GM12864 (cell line): ENCODE measurements around the gene ATP2A1.

Source experiments
- DNase-seq: peaks from one replicate; pipeline ENCODE4 v3.0.0-alpha.2; 2011; ENCODE audit warnings: low read depth
- H3K4me3 ChIP-seq: 2 replicates; pipeline ENCODE4 v1.5.1; 2011; ENCODE audit warnings: mild to moderate bottlenecking, low read depth, low read length, control low read depth
- TF ChIP-seq, protein P1 (sequence below): IDR thresholded peaks from 2 replicates; pipeline ENCODE4 v1.5.1; 2011; ENCODE audit warnings: low read depth, mild to moderate bottlenecking, moderate library complexity, low read length, control low read depth, inconsistent platforms; ENCODE audit errors: missing control alignments

The ATP2A1 gene

DNA sequence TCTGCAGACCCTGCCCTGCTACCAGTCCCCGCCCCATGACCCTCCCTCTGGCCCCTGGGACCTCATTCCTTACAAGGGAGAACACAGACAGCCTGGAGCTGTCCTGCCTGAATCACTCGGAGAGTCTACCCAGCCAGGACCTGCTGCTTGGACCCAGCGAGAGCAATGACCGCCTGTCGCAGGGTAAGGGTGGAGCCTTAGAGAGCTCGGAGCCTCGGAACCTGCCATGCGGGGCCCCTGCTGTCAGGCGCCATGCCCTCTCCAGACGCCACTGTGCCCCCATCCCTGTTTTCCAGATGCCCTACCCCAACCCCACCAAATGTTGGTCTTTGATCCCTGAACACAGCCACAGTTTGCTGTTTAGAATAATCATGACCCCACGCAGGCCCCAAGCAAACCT is 9.1 kb upstream of the ATP2A1 start:
- DNase-seq = no peak
- H3K4me3 ChIP-seq = no peak overlapping the region
- TF ChIP-seq, protein P1, sequence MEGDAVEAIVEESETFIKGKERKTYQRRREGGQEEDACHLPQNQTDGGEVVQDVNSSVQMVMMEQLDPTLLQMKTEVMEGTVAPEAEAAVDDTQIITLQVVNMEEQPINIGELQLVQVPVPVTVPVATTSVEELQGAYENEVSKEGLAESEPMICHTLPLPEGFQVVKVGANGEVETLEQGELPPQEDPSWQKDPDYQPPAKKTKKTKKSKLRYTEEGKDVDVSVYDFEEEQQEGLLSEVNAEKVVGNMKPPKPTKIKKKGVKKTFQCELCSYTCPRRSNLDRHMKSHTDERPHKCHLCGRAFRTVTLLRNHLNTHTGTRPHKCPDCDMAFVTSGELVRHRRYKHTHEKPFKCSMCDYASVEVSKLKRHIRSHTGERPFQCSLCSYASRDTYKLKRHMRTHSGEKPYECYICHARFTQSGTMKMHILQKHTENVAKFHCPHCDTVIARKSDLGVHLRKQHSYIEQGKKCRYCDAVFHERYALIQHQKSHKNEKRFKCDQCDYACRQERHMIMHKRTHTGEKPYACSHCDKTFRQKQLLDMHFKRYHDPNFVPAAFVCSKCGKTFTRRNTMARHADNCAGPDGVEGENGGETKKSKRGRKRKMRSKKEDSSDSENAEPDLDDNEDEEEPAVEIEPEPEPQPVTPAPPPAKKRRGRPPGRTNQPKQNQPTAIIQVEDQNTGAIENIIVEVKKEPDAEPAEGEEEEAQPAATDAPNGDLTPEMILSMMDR = no peak

DNA sequence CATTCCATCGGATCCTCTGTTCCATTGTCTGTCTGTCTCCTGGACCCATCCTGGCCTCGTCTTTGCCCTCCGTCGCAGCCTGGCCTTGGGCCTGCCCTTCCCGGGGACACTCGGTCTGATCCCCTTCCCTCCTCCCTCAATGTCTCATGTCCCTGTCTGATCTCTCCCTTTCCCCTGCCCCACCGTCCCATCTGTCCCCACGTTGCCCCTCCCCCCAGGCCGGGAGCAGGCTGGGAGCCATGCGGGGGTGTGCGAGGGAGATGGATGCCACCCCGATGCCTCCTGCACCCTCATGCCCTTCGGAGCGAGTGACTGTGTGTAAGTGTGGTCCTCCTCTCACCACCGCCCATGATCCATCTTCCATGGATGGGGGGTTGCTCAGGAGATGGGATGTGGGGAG is 5.3 kb upstream of the ATP2A1 start:
- DNase-seq = no peak
- H3K4me3 ChIP-seq = no peak overlapping the region
- TF ChIP-seq, protein P1 = no peak

DNA sequence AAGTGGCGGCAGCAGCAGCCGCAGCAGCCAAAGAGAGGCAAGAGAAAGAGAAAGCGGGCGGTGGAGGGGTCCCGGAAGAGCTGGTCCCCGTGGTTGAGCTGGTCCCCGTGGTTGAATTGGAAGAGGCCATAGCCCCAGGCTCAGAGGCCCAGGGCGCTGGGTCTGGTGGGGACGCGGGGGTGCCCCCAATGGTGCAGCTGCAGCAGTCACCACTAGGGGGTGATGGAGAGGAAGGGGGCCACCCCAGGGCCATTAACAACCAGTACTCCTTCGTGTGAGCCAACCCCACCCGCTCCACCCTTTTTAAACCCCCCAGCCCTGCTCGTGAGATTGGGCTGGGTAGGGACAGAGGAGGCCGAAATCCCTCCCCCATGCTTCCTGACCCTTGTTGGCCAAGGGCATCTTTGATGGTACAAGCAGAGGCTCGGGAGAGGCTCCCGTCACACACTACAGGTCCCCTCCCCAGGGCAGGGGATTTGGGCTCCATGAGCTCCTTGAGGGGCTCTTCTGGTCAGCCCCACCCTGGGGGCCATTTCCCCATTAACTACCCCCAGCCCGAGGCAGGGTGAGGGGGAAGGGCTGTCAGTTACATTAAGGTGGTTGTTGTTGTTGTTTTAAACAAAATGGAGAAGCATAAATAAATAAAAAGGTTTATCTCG is 4.6 kb upstream of the ATP2A1 start:
- TF ChIP-seq, protein P1 = peak; percentile 79
- no peak overlapping the region for H3K4me3 ChIP-seq
- no peak for DNase-seq

DNA sequence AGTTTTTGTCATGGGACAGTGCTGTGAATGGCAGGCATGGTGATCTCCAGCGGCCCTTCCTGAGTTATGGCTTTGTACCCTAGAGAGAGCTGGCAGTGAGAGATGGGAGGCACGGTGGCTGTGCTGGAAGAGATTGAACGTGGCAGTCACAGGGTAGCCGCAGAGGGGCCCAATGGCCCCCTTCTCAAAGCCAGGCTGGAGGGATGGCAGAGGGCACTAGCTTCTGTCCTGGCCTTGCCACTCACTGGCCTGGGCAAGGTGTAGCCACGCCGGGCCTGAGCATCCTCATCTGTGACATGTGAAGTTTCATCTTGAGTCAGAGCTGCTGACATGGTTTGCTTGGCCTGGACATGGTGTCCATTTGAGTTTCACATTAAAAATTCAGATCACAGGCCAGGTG is 3.9 kb upstream of the ATP2A1 start:
- TF ChIP-seq, protein P1 = no peak
- H3K4me3 ChIP-seq = no peak overlapping the region
- DNase-seq = no peak

DNA sequence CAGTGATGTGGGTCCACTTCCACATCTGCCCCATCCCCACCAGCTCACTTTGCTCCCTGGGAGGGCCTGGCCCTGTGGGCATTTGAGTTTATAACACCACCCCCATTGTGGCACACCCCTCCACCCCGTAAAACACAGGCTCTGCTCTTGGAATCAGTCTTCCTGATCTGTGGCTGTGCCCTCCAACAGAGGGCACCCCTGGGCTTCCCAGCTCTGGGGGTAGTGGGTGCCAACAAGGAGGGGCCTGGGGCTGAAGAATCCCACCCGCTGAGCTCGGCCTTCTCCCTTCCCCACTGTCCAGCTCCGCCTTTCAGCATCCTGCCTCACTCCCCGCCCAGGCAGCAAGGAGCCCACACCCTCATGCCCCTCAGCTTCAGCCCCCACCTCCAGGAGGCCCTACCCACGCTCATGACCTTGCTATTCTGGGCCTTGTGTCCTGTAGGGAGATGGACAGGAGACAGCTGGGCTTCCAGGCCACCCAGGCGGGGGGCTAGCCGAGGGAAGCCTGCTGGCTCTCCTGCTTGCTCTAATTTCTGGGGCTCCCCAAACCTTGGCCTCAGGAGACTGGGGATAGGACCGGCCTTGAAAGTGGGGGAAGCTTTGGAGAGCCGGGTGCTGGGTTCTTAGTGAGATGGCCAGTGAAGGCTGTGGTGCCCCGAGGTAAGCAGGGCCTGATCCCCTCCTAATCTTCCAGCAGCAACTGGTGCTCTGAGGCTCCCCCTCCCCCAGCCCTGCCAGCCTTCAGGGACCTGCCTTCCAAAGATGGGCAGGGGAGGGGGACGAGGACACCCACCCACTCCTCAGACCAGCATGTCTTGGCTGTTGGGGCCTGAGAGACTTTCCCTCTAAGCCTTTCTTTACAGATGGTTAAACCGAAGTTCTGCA is 2.9 kb upstream of the ATP2A1 start:
- no peak for DNase-seq
- H3K4me3 ChIP-seq = no peak overlapping the region
- TF ChIP-seq, protein P1 = no peak

DNA sequence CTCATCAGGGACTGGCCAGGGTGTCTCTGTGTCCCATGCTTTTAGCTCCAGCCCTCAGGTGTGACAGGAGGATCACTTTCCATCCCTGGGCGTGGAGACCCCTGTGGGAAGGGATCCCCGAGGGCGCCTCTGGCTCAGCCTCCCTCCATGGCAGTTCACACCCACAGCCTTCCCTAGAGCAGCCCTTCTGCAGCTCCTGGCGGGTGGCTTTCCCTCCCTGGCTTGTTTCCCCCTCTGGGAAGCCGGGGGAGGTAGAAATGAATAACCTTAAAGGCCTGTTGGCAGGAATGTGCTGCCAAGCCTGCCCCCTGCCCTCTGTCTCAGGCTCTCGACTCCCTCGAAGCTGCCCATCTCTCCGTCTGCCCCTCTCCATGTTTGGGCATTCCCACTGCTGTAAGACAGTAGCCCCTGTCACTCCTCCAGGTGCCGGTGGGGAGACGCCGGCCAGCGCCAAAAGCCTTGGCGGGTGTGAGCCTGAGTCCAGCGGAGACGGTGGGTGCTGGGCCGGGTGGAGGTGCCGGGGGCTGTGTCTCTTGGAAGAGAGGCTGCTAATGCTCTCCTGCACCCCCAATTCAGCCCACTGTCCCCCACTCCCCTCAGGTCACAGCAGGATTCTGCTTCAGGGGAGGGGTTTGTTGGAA is 2.1 kb upstream of the ATP2A1 start:
- H3K4me3 ChIP-seq = no peak overlapping the region
- no peak for DNase-seq
- TF ChIP-seq, protein P1 = no peak
